HG02970 (cell line): Measurements from ENCODE around the gene SLC2A11.
"Not testable (repeated sequence)": the region's sequence is repeated elsewhere in the genome, so short reads cannot be mapped to it uniquely, and the experiment has no call there.

Experiments used
- ATAC-seq: cut with Tn5 transposase; IDR thresholded peaks from one replicate; pipeline ENCODE4 v1.9.1; 2021; ENCODE audit warnings: mild to moderate bottlenecking, moderate library complexity, moderate number of reproducible peaks; ENCODE audit not compliant: unreplicated experiment, low FRiP score

The SLC2A11 gene

GRCh38 chr22:23888615-23889401, 31.1 kb downstream of the SLC2A11 start:
- ATAC-seq: no peak

- no peak for ATAC-seq
Observed at GRCh38 chr22:23889620-23890019, 31.9 kb downstream of the SLC2A11 start.

- no peak for ATAC-seq
Observed at GRCh38 chr22:23891726-23892125, 34.1 kb downstream of the SLC2A11 start.

- ATAC-seq: no peak
Observed at GRCh38 chr22:23892130-23892529, 34.5 kb downstream of the SLC2A11 start.

GRCh38 chr22:23892706-23893105, 35.0 kb downstream of the SLC2A11 start:
- ATAC-seq: no peak

- no peak for ATAC-seq
Observed at GRCh38 chr22:23893121-23893944, 35.7 kb downstream of the SLC2A11 start.

- peak; percentile 78 for ATAC-seq
Observed at GRCh38 chr22:23893945-23894709, 36.5 kb downstream of the SLC2A11 start, which contains the start of gene MIF. Gene MIF, plus strand, starts transcription at chr22:23894383. Its CDS starts 92 bp downstream, at chr22:23894475.

GRCh38 chr22:23894710-23895598, 37.3 kb downstream of the SLC2A11 start:
- ATAC-seq: peak; percentile 19

GRCh38 chr22:23895599-23896144, 38.0 kb downstream of the SLC2A11 start:
- ATAC-seq: no peak

GRCh38 chr22:23896166-23896522, 38.5 kb downstream of the SLC2A11 start:
- ATAC-seq: no peak

GRCh38 chr22:23896523-23897186, 39.0 kb downstream of the SLC2A11 start:
- no peak for ATAC-seq

GRCh38 chr22:23897320-23897719, 39.6 kb downstream of the SLC2A11 start:
- no peak for ATAC-seq

- ATAC-seq: no peak
Observed at GRCh38 chr22:23898006-23898974, 40.6 kb downstream of the SLC2A11 start.

GRCh38 chr22:23899042-23899745, 41.5 kb downstream of the SLC2A11 start:
- no peak for ATAC-seq

GRCh38 chr22:23900227-23900626, 42.6 kb downstream of the SLC2A11 start:
- ATAC-seq: not testable (repeated sequence)

- no peak for ATAC-seq
Observed at GRCh38 chr22:23901600-23901999, 43.9 kb downstream of the SLC2A11 start.

GRCh38 chr22:23903328-23903971, 45.8 kb downstream of the SLC2A11 start:
- no peak for ATAC-seq
